Measurements from ENCODE around the gene SH3RF3. TPM values are rescaled to one million over a fixed set of nuclear protein-coding genes. Genes with fewer than 3 reads are reported as not detected.

SH3RF3 gene
- total RNA-seq, 2 experiments from 2014 or later, result 1.9 to 2.3 TPM

DNA sequence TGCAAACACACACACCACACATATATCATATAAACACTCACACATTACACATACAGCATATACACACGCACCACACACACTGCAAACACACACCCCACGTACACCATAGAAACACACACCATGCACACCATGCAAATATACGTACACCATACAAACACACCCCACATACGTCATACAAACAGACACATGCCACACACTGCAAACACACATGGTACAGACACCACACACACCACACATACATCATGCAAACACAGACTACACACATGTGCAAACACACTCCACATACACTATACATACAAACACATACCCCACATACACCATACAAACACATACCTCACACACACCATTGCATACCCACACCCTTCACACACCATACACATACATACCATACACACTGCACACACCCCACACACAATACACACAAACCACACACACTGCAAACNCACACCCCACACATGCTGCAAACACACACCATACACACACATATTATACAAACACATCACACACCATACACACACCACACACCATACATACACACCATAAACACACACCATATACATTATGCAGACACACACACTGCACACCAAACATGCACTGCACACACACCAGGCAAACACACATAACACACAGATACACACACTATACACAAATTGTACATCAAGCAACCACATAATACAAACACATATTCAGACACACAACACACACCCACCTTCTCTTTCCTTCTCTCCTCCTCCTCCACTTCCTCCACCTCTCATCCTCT lies 364.4 kb downstream of the SH3RF3 start:
- intact Hi-C loops (cut with micrococcal nuclease), result no loop called here
- TF ChIP-seq, protein P1, sequence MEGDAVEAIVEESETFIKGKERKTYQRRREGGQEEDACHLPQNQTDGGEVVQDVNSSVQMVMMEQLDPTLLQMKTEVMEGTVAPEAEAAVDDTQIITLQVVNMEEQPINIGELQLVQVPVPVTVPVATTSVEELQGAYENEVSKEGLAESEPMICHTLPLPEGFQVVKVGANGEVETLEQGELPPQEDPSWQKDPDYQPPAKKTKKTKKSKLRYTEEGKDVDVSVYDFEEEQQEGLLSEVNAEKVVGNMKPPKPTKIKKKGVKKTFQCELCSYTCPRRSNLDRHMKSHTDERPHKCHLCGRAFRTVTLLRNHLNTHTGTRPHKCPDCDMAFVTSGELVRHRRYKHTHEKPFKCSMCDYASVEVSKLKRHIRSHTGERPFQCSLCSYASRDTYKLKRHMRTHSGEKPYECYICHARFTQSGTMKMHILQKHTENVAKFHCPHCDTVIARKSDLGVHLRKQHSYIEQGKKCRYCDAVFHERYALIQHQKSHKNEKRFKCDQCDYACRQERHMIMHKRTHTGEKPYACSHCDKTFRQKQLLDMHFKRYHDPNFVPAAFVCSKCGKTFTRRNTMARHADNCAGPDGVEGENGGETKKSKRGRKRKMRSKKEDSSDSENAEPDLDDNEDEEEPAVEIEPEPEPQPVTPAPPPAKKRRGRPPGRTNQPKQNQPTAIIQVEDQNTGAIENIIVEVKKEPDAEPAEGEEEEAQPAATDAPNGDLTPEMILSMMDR (IDR thresholded peaks at IDR 0.05), result no peak
- Mint-ChIP-seq H3K9me3 (no peaks in the 10 kb centered on the region), H3K4me1 (ENCODE audit: low read depth) (no peaks in the 10 kb centered on the region), H3K36me3 (ENCODE audit: low read depth) (peaks cover 3% of the 10 kb centered on the region), H3K27ac (no peak overlapping the region), H3K27me3 (no peaks in the 10 kb centered on the region), H3K4me3 (no peak overlapping the region)
- ChIA-PET POLR2A (no interaction called here), CTCF (no interaction called here)
- no peak for ATAC-seq
- no peak for DNase-seq

DNA sequence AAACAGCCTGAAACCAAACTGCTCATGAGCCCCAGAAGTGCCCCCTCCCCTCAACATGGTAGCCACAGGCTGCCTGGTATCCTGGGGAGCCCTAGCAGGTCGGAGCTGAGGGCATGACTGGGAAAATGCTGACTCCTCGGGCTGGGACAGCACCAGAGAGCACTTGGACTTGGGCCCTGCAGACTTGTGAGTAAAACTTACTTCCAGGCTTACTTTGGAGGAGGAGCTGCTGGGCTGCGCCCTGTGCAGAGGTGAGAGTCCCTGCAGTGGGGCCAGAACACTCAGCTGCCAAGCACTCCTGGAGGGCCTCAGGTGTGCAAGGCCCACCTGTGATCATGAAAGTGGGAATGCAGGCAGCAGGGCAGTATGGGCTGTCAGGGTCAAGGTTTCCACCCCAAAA lies 365.3 kb downstream of the SH3RF3 start:
- no peaks in the 10 kb centered on the region for H3K27me3 Mint-ChIP-seq
- CTCF ChIA-PET, result interaction anchor here (1.6 kb wide), 1 partner anchor 365 kb away, joined by 4 read pairs; the partner anchor contains the start of gene SH3RF3
- intact Hi-C loops (cut with micrococcal nuclease), result no loop called here

DNA sequence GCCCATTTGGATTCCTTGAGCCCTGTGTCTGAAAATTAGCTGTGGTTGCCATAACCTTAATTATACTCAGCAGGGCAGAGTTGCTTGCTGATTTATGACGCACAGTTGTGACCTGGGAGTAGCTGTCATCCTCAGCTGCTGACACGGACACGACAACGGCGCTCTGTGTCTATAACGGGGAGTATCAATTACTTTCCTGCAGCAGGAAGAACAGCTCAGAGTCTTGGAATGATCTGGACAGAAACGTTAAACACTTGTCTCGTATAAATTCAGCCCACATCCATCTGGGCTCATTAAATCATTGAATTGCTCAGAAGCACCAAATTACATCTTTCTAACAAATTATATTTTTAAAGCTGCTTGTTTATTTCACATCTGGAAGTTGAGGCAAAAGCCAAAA lies 368.5 kb downstream of the SH3RF3 start:
- no peak overlapping the region for H3K27ac Mint-ChIP-seq
- H3K4me1 Mint-ChIP-seq (ENCODE audit: low read depth), result no peaks in the 10 kb centered on the region
- H3K27me3 Mint-ChIP-seq, result no peaks in the 10 kb centered on the region
- DNase-seq (no peak), ATAC-seq (no peak)
- CTCF ChIA-PET, result interaction anchor here (2.4 kb wide), 1 partner anchor 11 kb away, joined by 7 read pairs; no protein-coding TSS in a partner anchor
- POLR2A ChIA-PET, result no interaction called here
- TF ChIP-seq, protein P1 (IDR thresholded peaks at IDR 0.05), result no peak
- intact Hi-C loops (cut with micrococcal nuclease), result no loop called here
- H3K4me3 Mint-ChIP-seq, result no peak overlapping the region
- H3K36me3 Mint-ChIP-seq (ENCODE audit: low read depth), result peaks cover 3% of the 10 kb centered on the region
- H3K9me3 Mint-ChIP-seq, result no peaks in the 10 kb centered on the region

More for the DNA sequence above, 365.3 kb downstream of the SH3RF3 start:
- TF ChIP-seq, protein P1 (IDR thresholded peaks at IDR 0.05), result no peak
- H3K4me3 Mint-ChIP-seq, result no peak overlapping the region
- POLR2A ChIA-PET, result no interaction called here
- H3K36me3 Mint-ChIP-seq (ENCODE audit: low read depth), result peaks cover 3% of the 10 kb centered on the region
- H3K27ac Mint-ChIP-seq, result no peak overlapping the region
- no peaks in the 10 kb centered on the region for H3K9me3 Mint-ChIP-seq
- no peak for DNase-seq
- no peak for ATAC-seq
- no peaks in the 10 kb centered on the region for H3K4me1 Mint-ChIP-seq (ENCODE audit: low read depth)

DNA sequence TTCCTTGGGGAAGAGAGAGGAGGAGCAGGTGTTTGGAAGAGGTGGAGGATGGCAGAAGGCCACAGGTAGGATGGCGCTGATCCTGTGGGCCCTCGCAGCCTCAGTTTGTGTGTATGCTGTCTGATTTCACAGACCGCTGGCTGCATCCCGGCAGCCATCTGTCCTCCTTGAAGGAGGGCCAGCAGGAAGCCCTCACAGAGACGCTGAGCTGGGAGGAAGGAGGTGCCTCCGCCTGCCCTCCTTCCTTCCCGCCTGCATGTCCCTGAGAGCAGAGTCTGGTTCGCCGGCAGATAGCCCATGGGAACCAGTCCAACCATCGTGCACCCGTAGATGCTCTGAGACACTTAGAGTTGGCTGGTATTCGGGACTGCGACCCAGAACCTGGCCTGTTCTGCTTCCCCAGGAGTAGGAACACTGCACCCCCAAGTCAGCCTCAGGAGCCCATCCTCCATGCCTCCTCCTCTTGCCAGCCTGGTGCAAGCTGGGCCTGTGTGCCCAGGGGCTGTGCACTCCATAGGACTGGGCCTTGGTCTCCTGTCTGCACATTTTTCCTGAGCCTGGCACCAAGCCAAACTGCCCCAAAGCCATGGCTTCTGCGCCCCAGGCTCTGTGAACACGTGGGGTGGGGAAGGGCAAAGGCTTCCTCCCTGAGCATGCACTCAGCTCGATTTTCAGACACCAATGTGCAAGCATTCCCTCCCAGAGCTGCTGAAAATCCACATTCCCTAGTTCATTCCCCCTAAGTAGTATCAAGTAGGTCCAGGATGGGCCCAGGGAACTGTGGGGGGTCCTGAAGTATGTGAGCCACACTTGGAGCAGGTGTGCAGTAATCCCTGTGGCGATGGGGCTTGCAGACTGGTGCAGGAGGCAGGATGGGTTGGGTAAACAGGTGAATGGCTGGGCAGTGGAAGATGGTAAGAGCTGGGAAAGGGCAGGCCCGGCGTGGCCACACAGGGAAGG lies 369.2 kb downstream of the SH3RF3 start:
- no peaks in the 10 kb centered on the region for H3K27me3 Mint-ChIP-seq
- no peaks in the 10 kb centered on the region for H3K4me1 Mint-ChIP-seq (ENCODE audit: low read depth)
- H3K36me3 Mint-ChIP-seq (ENCODE audit: low read depth), result peaks cover 3% of the 10 kb centered on the region
- intact Hi-C loops (cut with micrococcal nuclease), result no loop called here
- no peak overlapping the region for H3K4me3 Mint-ChIP-seq
- H3K27ac Mint-ChIP-seq, result no peak overlapping the region
- ChIA-PET CTCF (interaction anchor here (2.4 kb wide), 1 partner anchor 11 kb away, joined by 7 read pairs; no protein-coding TSS in a partner anchor), POLR2A (no interaction called here)
- ATAC-seq (no peak), DNase-seq (no peak)
- TF ChIP-seq, protein P1 (IDR thresholded peaks at IDR 0.05), result no peak
- H3K9me3 Mint-ChIP-seq, result no peaks in the 10 kb centered on the region

Data from activated CD8-positive, alpha-beta T cell treated with anti-CD3 and anti-CD28 coated beads for 36 hours (primary cell).